Measurements from ENCODE around the gene DDRGK1.

DNA sequence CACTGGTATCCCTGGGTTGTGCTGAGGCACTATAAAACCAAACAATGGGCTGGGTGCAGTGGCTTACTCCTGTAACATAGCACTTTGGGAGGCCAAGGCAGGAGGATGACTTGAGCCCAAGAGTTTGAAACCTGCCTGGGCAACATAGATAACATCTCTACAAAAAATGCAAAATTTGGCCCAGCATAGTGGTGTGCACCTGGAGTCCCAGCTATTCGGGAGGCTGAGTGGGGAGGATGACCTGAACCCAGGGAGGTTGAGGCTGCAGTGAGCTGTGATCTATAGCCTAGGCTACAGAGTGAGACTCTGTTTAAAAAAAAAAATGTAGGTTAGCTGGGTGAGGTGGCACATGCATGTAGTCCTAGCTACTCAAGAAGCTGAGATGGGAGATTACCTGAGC is 42.2 kb upstream of the DDRGK1 start:
- TF ChIP-seq, protein P1, sequence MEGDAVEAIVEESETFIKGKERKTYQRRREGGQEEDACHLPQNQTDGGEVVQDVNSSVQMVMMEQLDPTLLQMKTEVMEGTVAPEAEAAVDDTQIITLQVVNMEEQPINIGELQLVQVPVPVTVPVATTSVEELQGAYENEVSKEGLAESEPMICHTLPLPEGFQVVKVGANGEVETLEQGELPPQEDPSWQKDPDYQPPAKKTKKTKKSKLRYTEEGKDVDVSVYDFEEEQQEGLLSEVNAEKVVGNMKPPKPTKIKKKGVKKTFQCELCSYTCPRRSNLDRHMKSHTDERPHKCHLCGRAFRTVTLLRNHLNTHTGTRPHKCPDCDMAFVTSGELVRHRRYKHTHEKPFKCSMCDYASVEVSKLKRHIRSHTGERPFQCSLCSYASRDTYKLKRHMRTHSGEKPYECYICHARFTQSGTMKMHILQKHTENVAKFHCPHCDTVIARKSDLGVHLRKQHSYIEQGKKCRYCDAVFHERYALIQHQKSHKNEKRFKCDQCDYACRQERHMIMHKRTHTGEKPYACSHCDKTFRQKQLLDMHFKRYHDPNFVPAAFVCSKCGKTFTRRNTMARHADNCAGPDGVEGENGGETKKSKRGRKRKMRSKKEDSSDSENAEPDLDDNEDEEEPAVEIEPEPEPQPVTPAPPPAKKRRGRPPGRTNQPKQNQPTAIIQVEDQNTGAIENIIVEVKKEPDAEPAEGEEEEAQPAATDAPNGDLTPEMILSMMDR (IDR thresholded peaks at IDR 0.05): no peak
- TF ChIP-seq POLR2A (IDR thresholded peaks at IDR 0.05): no peak

All from vagina (tissue), 2 donors.